MCF 10A (cell line): Measurements from ENCODE around the gene NSMF. TPM values are rescaled to one million over a fixed set of nuclear protein-coding genes. Genes with fewer than 3 reads are reported as not detected.

Source experiments
- BruUV-seq: library from RNA; stranded (reverse); fragments of 400-500 nt; replicated peaks from 2 replicates; lab custom pipeline; 2021; lab: Mats Ljungman, UMichigan
- CTCF ChIA-PET: fragments of 300-600 bp; sonication (Branson Sonifier 250); formaldehyde crosslinking; extraction: SDS; loops from one replicate; lab custom pipeline; 2021; ENCODE audit warnings: antibody characterized with exemption, inconsistent platforms; lab: Yijun Ruan, JAX
- POLR2A ChIA-PET: fragments of 300-600, 350-650 bp; sonication (Branson Sonifier 250); formaldehyde crosslinking; extraction: SDS; loops from one replicate; lab custom pipeline; 2020; ENCODE audit warnings: antibody characterized with exemption, inconsistent platforms; lab: Yijun Ruan, JAX
- DNase-seq: peaks from one replicate; pipeline ENCODE4 v3.0.0-alpha.2; 2018; ENCODE audit not compliant: unreplicated experiment
- H3K27ac Mint-ChIP-seq: one replicate; pipeline ENCODE4 v1.8.0; 2022; ENCODE audit warnings: mild to moderate bottlenecking, low read depth, mixed read lengths; ENCODE audit not compliant: unreplicated experiment
- H3K27me3 Mint-ChIP-seq: one replicate; pipeline ENCODE4 v1.8.0; 2022; ENCODE audit warnings: mixed read lengths; ENCODE audit not compliant: insufficient read depth, unreplicated experiment
- H3K36me3 Mint-ChIP-seq: one replicate; pipeline ENCODE4 v1.8.0; 2022; ENCODE audit warnings: mild to moderate bottlenecking, moderate library complexity, mixed read lengths; ENCODE audit not compliant: insufficient read depth, unreplicated experiment
- H3K4me1 Mint-ChIP-seq: one replicate; pipeline ENCODE4 v1.8.0; 2022; ENCODE audit warnings: mixed read lengths; ENCODE audit not compliant: insufficient read depth, unreplicated experiment
- H3K4me3 Mint-ChIP-seq: one replicate; pipeline ENCODE4 v1.8.0; 2022; ENCODE audit warnings: mild to moderate bottlenecking, moderate library complexity, mixed read lengths; ENCODE audit not compliant: unreplicated experiment
- H3K9me3 Mint-ChIP-seq: one replicate; pipeline ENCODE4 v1.8.0; 2022; ENCODE audit warnings: mixed read lengths; ENCODE audit not compliant: unreplicated experiment
- CTCF ChIP-seq: fragments of 200-600 bp; IDR thresholded peaks from one replicate; pipeline ENCODE4 v1.8.0; 2022; ENCODE audit warnings: antibody characterized with exemption, mild to moderate bottlenecking; ENCODE audit not compliant: unreplicated experiment
- intact Hi-C: fragments of 100-400 bp; cut with micrococcal nuclease; formaldehyde crosslinking; loops from 2 replicates; pipeline ENCODE4 v1.14.1; 2022
- total RNA-seq: library from RNA; stranded (reverse); gene quantifications from 2 replicates; pipeline ENCODE4 v1.2.3, GENCODE V29; 2022

Gene NSMF
- total RNA-seq, 1 experiment from 2014 or later = 37.8 TPM

GRCh38 chr9:137444106-137444790 lies 14.9 kb downstream of the NSMF start:
- intact Hi-C loops = loop anchor here (2.0 to 10.0 kb wide), 2 partner anchors 81 to 149 kb away; no protein-coding TSS in a partner anchor
- TF ChIP-seq CTCF = no peak
- no peaks in the 10 kb centered on the region for H3K9me3 Mint-ChIP-seq
- ChIA-PET CTCF (interaction anchor here (0.7 to 5.4 kb wide), 8 partner anchors 15 to 237 kb away, joined by 3 to 36 read pairs (median 5); partner anchors contain the start of genes EXD3 and NOXA1), POLR2A (interaction anchor here (0.6 to 3.7 kb wide), 6 partner anchors 11 to 82 kb away, joined by 3 to 17 read pairs (median 5); partner anchors contain the start of genes EXD3, NOXA1 and NSMF)
- H3K4me1 Mint-ChIP-seq = peaks cover 11% of the 10 kb centered on the region
- no peaks in the 10 kb centered on the region for H3K27me3 Mint-ChIP-seq
- H3K4me3 Mint-ChIP-seq = no peak overlapping the region
- no TSS peak for BruUV-seq
- H3K36me3 Mint-ChIP-seq = no peaks in the 10 kb centered on the region
- H3K27ac Mint-ChIP-seq = no peak overlapping the region
- no peak for DNase-seq

- DNase-seq = no peak
- Mint-ChIP-seq H3K27ac (no peak overlapping the region), H3K4me1 (peaks cover 11% of the 10 kb centered on the region), H3K9me3 (no peaks in the 10 kb centered on the region), H3K4me3 (peak overlapping the region; percentile 52), H3K27me3 (no peaks in the 10 kb centered on the region), H3K36me3 (no peaks in the 10 kb centered on the region)
- no TSS peak for BruUV-seq
- intact Hi-C loops = loop anchor here (10.0 kb wide), 1 partner anchor 83 kb away; no protein-coding TSS in a partner anchor
- ChIA-PET CTCF (interaction anchor here (0.9 to 5.4 kb wide), 2 partner anchors 10 to 19 kb away, joined by 4 to 36 read pairs; partner anchors contain the start of genes EXD3 and NOXA1), POLR2A (interaction anchor here (1.2 to 3.7 kb wide), 5 partner anchors 9 to 29 kb away, joined by 6 to 14 read pairs (median 8); partner anchors contain the start of genes EXD3, NOXA1 and NSMF)
- TF ChIP-seq CTCF = no peak
Observed at GRCh38 chr9:137441935-137442321, 17.2 kb downstream of the NSMF start.

GRCh38 chr9:137441289-137441934 lies 17.7 kb downstream of the NSMF start, which contains the start of gene ENTPD8:
TSS of gene ENTPD8 (minus strand) at chr9:137441357. CDS start at chr9:137438285, 3,072 bp downstream.
- CTCF ChIA-PET = interaction anchor here (0.9 to 5.4 kb wide), 2 partner anchors 9 to 18 kb away, joined by 4 to 36 read pairs; partner anchors contain the start of genes EXD3 and NOXA1
- Mint-ChIP-seq H3K9me3 (no peaks in the 10 kb centered on the region), H3K4me1 (peaks cover 11% of the 10 kb centered on the region), H3K27ac (no peak within 1 kb of the TSS), H3K36me3 (peaks cover under 1% of the 10 kb centered on the region), H3K27me3 (no peaks in the 10 kb centered on the region), H3K4me3 (peak within 1 kb of the TSS; percentile 52)
- intact Hi-C loops = loop anchor here (10.0 kb wide), 1 partner anchor 83 kb away; no protein-coding TSS in a partner anchor
- POLR2A ChIA-PET = interaction anchor here (0.6 to 3.7 kb wide), 6 partner anchors 9 to 269 kb away, joined by 3 to 14 read pairs (median 8); partner anchors contain the start of genes EXD3, NOXA1 and NSMF
- no TSS peak for BruUV-seq
- no peak for TF ChIP-seq CTCF
- no peak for DNase-seq
